SJSA1 (cell line): ENCODE results near the gene SNRK. TPM values are rescaled to one million over a fixed set of nuclear protein-coding genes. Genes with fewer than 3 reads are reported as not detected.

Source experiments
- DNase-seq, 2 experiments: peaks; one replicate each; pipeline ENCODE4 v3.0.0-alpha.2; 2015 to 2020; ENCODE audit warnings: low spot score in 2 of 2, low read depth in 1 of 2
- H3K27ac ChIP-seq: fragments of 250-450 bp; sonication (Bioruptor Pico); 2 replicates; pipeline ENCODE4 v1.5.1; 2020; ENCODE audit warnings: mild to moderate bottlenecking, moderate library complexity
- H3K27me3 ChIP-seq: fragments of 250-450 bp; sonication (Bioruptor Pico); replicated peaks from 2 replicates; pipeline ENCODE4 v1.5.1; 2020; ENCODE audit warnings: mild to moderate bottlenecking, moderate library complexity
- H3K36me3 ChIP-seq: fragments of 250-450 bp; sonication (Bioruptor Pico); 2 replicates; pipeline ENCODE4 v1.5.1; 2020; ENCODE audit warnings: mild to moderate bottlenecking
- H3K4me1 ChIP-seq: fragments of 250-450 bp; sonication (Bioruptor Pico); replicated peaks from 2 replicates; pipeline ENCODE4 v1.6.1; 2021; ENCODE audit warnings: mild to moderate bottlenecking
- H3K4me3 ChIP-seq: fragments of 250-450 bp; sonication (Bioruptor Pico); 2 replicates; pipeline ENCODE4 v1.5.1; 2020; ENCODE audit warnings: mild to moderate bottlenecking
- H3K9me3 ChIP-seq: fragments of 250-450 bp; sonication (Bioruptor Pico); replicated peaks from 2 replicates; pipeline ENCODE4 v1.5.1; 2020; ENCODE audit warnings: mild to moderate bottlenecking
- total RNA-seq: library from RNA; depleted of rRNA; stranded (reverse); fragments of >200 nt; shearing (Covaris generic); gene quantifications from 2 replicates; pipeline ENCODE4 v1.2.3, GENCODE V29; 2014

The SNRK gene
- total RNA-seq, 1 experiment from 2014 or later, result 14.8 TPM

- Histone ChIP-seq H3K27ac (0 out of 2 replicates have a peak overlapping the region, but pooled peaks have one; percentile 31), H3K4me3 (peak overlapping the region; percentile 99), H3K36me3 (peaks cover 16% of the 10 kb centered on the region), H3K9me3 (no peaks in the 10 kb centered on the region), H3K4me1 (peaks cover 9% of the 10 kb centered on the region), H3K27me3 (peaks cover 9% of the 10 kb centered on the region; the same call in 1 of the 2 replicates)
- DNase-seq, result peak in 1 of 2 experiments; percentile 36
These were observed 630 bp downstream of the SNRK start for GRCh38 chr3:43286841-43287499.

- H3K36me3 ChIP-seq, result peaks cover 16% of the 10 kb centered on the region
- no peak for DNase-seq
- peaks cover 9% of the 10 kb centered on the region; the same call in 1 of the 2 replicates for H3K27me3 ChIP-seq
- H3K9me3 ChIP-seq, result no peaks in the 10 kb centered on the region
- H3K4me3 ChIP-seq, result peak overlapping the region; percentile 99
- H3K27ac ChIP-seq, result no peak overlapping the region
- peaks cover 9% of the 10 kb centered on the region for H3K4me1 ChIP-seq
These were observed 1.1 kb downstream of the SNRK start for GRCh38 chr3:43287500-43287873.

- peaks cover 9% of the 10 kb centered on the region for H3K4me1 ChIP-seq
- peaks cover 16% of the 10 kb centered on the region for H3K36me3 ChIP-seq
- H3K27me3 ChIP-seq, result peaks cover 9% of the 10 kb centered on the region; the same call in 1 of the 2 replicates
- no peak overlapping the region for H3K27ac ChIP-seq
- peak overlapping the region; percentile 12 for H3K4me3 ChIP-seq
- no peaks in the 10 kb centered on the region for H3K9me3 ChIP-seq
- DNase-seq, result peak in 1 of 2 experiments; percentile 23
These were observed 2.0 kb downstream of the SNRK start for GRCh38 chr3:43288366-43288765.

GRCh38 chr3:43288850-43289249 is 2.5 kb downstream of the SNRK start:
- Histone ChIP-seq H3K27ac (no peak overlapping the region), H3K4me3 (0 out of 2 replicates have a peak overlapping the region, but pooled peaks have one; percentile 12), H3K9me3 (no peaks in the 10 kb centered on the region), H3K4me1 (peaks cover 9% of the 10 kb centered on the region), H3K36me3 (peaks cover 16% of the 10 kb centered on the region), H3K27me3 (peaks cover 9% of the 10 kb centered on the region; the same call in 1 of the 2 replicates)
- DNase-seq, result no peak

- Histone ChIP-seq H3K4me3 (no peak overlapping the region), H3K4me1 (peaks cover 9% of the 10 kb centered on the region), H3K27me3 (peaks cover 3% of the 10 kb centered on the region; the same call in 1 of the 2 replicates), H3K9me3 (no peaks in the 10 kb centered on the region), H3K27ac (no peak overlapping the region), H3K36me3 (peaks cover 16% of the 10 kb centered on the region)
- DNase-seq, result no peak
These were observed 3.1 kb downstream of the SNRK start for GRCh38 chr3:43289401-43289800.

- no peaks in the 10 kb centered on the region for H3K27me3 ChIP-seq
- no peaks in the 10 kb centered on the region for H3K9me3 ChIP-seq
- no peak overlapping the region for H3K27ac ChIP-seq
- H3K36me3 ChIP-seq, result peaks cover 16% of the 10 kb centered on the region
- DNase-seq, result no peak
- H3K4me1 ChIP-seq, result peaks cover 9% of the 10 kb centered on the region
- no peak overlapping the region for H3K4me3 ChIP-seq
These were observed 3.6 kb downstream of the SNRK start for GRCh38 chr3:43289841-43290470.

- H3K4me3 ChIP-seq, result no peak overlapping the region
These were observed 4.6 kb downstream of the SNRK start for GRCh38 chr3:43290956-43291355.

GRCh38 chr3:43291546-43291945 is 5.2 kb downstream of the SNRK start:
- no peaks in the 10 kb centered on the region for H3K27me3 ChIP-seq
- peaks cover 9% of the 10 kb centered on the region for H3K4me1 ChIP-seq
- no peak for DNase-seq
- no peaks in the 10 kb centered on the region for H3K9me3 ChIP-seq
- no peak overlapping the region for H3K27ac ChIP-seq
- H3K4me3 ChIP-seq, result no peak overlapping the region
- H3K36me3 ChIP-seq, result peaks cover 12% of the 10 kb centered on the region

More at GRCh38 chr3:43290956-43291355, 4.6 kb downstream of the SNRK start:
- Histone ChIP-seq H3K36me3 (peaks cover 16% of the 10 kb centered on the region), H3K4me1 (peaks cover 9% of the 10 kb centered on the region), H3K27ac (no peak overlapping the region), H3K9me3 (no peaks in the 10 kb centered on the region), H3K27me3 (no peaks in the 10 kb centered on the region)
- DNase-seq, result no peak

- Histone ChIP-seq H3K4me1 (no peaks in the 10 kb centered on the region; the same call in 1 of the 2 replicates), H3K27me3 (no peaks in the 10 kb centered on the region), H3K36me3 (peaks cover 9% of the 10 kb centered on the region), H3K9me3 (no peaks in the 10 kb centered on the region), H3K27ac (no peak overlapping the region), H3K4me3 (no peak overlapping the region)
- no peak for DNase-seq
These were observed 8.6 kb downstream of the SNRK start for GRCh38 chr3:43294975-43295374.

GRCh38 chr3:43296565-43296964 is 10.2 kb downstream of the SNRK start:
- Histone ChIP-seq H3K4me3 (no peak overlapping the region), H3K4me1 (no peaks in the 10 kb centered on the region), H3K9me3 (no peaks in the 10 kb centered on the region), H3K27ac (no peak overlapping the region), H3K36me3 (no peaks in the 10 kb centered on the region), H3K27me3 (no peaks in the 10 kb centered on the region)
- DNase-seq, result no peak

- no peaks in the 10 kb centered on the region for H3K27me3 ChIP-seq
- no peak for DNase-seq
- no peak overlapping the region for H3K27ac ChIP-seq
- H3K9me3 ChIP-seq, result no peaks in the 10 kb centered on the region
- no peaks in the 10 kb centered on the region for H3K4me1 ChIP-seq
- H3K4me3 ChIP-seq, result no peak overlapping the region
- H3K36me3 ChIP-seq, result peaks cover 3% of the 10 kb centered on the region; the same call in 1 of the 2 replicates
These were observed 12.0 kb downstream of the SNRK start for GRCh38 chr3:43298292-43298691.

GRCh38 chr3:43298761-43299160 is 12.4 kb downstream of the SNRK start:
- no peak overlapping the region for H3K4me3 ChIP-seq
- H3K9me3 ChIP-seq, result no peaks in the 10 kb centered on the region
- H3K27ac ChIP-seq, result no peak overlapping the region
- no peaks in the 10 kb centered on the region for H3K4me1 ChIP-seq
- H3K27me3 ChIP-seq, result no peaks in the 10 kb centered on the region
- H3K36me3 ChIP-seq, result peaks cover 8% of the 10 kb centered on the region; the same call in 1 of the 2 replicates
- DNase-seq, result no peak

GRCh38 chr3:43302116-43302880 is 16.0 kb downstream of the SNRK start:
- H3K27me3 ChIP-seq, result no peaks in the 10 kb centered on the region
- H3K27ac ChIP-seq, result no peak overlapping the region
- H3K4me1 ChIP-seq, result no peaks in the 10 kb centered on the region
- DNase-seq, result no peak
- peaks cover 13% of the 10 kb centered on the region; the same call in 1 of the 2 replicates for H3K36me3 ChIP-seq
- H3K4me3 ChIP-seq, result no peak overlapping the region
- H3K9me3 ChIP-seq, result no peaks in the 10 kb centered on the region

- H3K9me3 ChIP-seq, result no peaks in the 10 kb centered on the region
- peaks cover 21% of the 10 kb centered on the region for H3K36me3 ChIP-seq
- no peak overlapping the region for H3K27ac ChIP-seq
- H3K27me3 ChIP-seq, result no peaks in the 10 kb centered on the region
- DNase-seq, result no peak
- no peaks in the 10 kb centered on the region for H3K4me1 ChIP-seq
- H3K4me3 ChIP-seq, result no peak overlapping the region
These were observed 17.8 kb downstream of the SNRK start for GRCh38 chr3:43304126-43304525.
